Smooth muscle cell (in vitro differentiated cells): ENCODE results near the gene SEC14L1. TPM values are rescaled to one million over a fixed set of nuclear protein-coding genes. Genes with fewer than 3 reads are reported as not detected.

Experiments
- DNase-seq: peaks from one replicate; lab custom pipeline; 2025; ENCODE audit not compliant: unreplicated experiment; lab: John Stamatoyannopoulos, UW
- H2AFZ ChIP-seq: fragments of 200-600 bp; sonication (generic); 2 replicates; pipeline ENCODE4 v1.6.0; 2016; ENCODE audit warnings: antibody characterized with exemption, low read depth, mild to moderate bottlenecking
- H3F3A ChIP-seq: fragments of 200-600 bp; sonication (generic); 2 replicates; pipeline ENCODE4 v1.6.0; 2017; ENCODE audit warnings: antibody characterized with exemption, low read depth
- H3K27ac ChIP-seq: fragments of 200-600 bp; sonication (generic); 2 replicates; pipeline ENCODE4 v1.5.1; 2016; ENCODE audit warnings: low read depth, mild to moderate bottlenecking
- H3K27me3 ChIP-seq: fragments of 200-600 bp; sonication (generic); 2 replicates; pipeline ENCODE4 v1.6.1; 2016; ENCODE audit warnings: low read depth, mild to moderate bottlenecking
- H3K36me3 ChIP-seq: fragments of 200-600 bp; sonication (generic); 2 replicates; pipeline ENCODE4 v1.5.1; 2016; ENCODE audit warnings: low read depth
- H3K4me1 ChIP-seq: fragments of 200-600 bp; sonication (generic); 2 replicates; pipeline ENCODE4 v1.5.1; 2016; ENCODE audit warnings: low read depth
- H3K4me2 ChIP-seq: fragments of 200-600 bp; sonication (generic); 2 replicates; pipeline ENCODE4 v1.6.0; 2016; ENCODE audit warnings: mild to moderate bottlenecking
- H3K4me3 ChIP-seq: fragments of 200-600 bp; sonication (generic); 2 replicates; pipeline ENCODE4 v1.5.1; 2016; ENCODE audit warnings: mild to moderate bottlenecking
- H3K79me2 ChIP-seq: fragments of 200-600 bp; sonication (generic); 2 replicates; pipeline ENCODE4 v1.6.0; 2016; ENCODE audit warnings: low read depth, mild to moderate bottlenecking
- H3K9ac ChIP-seq: fragments of 200-600 bp; sonication (generic); 2 replicates; pipeline ENCODE4 v1.6.0; 2016; ENCODE audit warnings: low read depth
- H3K9me3 ChIP-seq: fragments of 200-600 bp; sonication (generic); replicated peaks from 2 replicates; pipeline ENCODE4 v1.5.1; 2016; ENCODE audit warnings: low read depth
- H4K20me1 ChIP-seq: fragments of 200-600 bp; sonication (generic); 2 replicates; pipeline ENCODE4 v1.6.0; 2016; ENCODE audit warnings: low read depth
- WGBS: methylation state at CpG from one replicate; pipeline ENCODE4 v1.1.7; 2016; ENCODE audit warnings: low lambda C conversion rate; 5-methylcytosine and 5-hydroxymethylcytosine counted together
- polyA plus RNA-seq: library from polyadenylated mRNA; unstranded; fragments of >200 nt; fragmentation: Nextera tagmentation; extraction: Ambion mirVana; gene quantifications from 2 replicates; pipeline ENCODE4 v1.2.1, GENCODE V29; 2016
- total RNA-seq: library from RNA; depleted of rRNA; stranded (reverse); fragments of >200 nt; gene quantifications from 2 replicates; pipeline ENCODE4 v1.2.3, GENCODE V29; 2014
- TF ChIP-seq, protein P1 (sequence below): fragments of 200-600 bp; sonication (generic); IDR thresholded peaks from 2 replicates; pipeline ENCODE4 v1.5.1; 2017; ENCODE audit warnings: borderline replicate concordance, mild to moderate bottlenecking, antibody characterized with exemption; ENCODE audit not compliant: insufficient read depth, poor library complexity, severe bottlenecking

Gene SEC14L1
- total and polyA plus RNA-seq, 2 experiments from 2014 or later, result 25.1 to 25.8 TPM

GRCh38 chr17:77145224-77145611 lies 4.4 kb downstream of the SEC14L1 start:
- 88% methylated on average over 3 of the region's 3 CpGs for WGBS
- Histone ChIP-seq H3K4me3 (no peak overlapping the region), H3F3A (peaks cover under 1% of the 10 kb centered on the region), H3K4me1 (peaks cover 7% of the 10 kb centered on the region), H4K20me1 (peaks cover 80% of the 10 kb centered on the region), H3K9me3 (no peaks in the 10 kb centered on the region), H3K36me3 (no peaks in the 10 kb centered on the region), H3K9ac (no peak overlapping the region), H2AFZ (no peak overlapping the region), H3K4me2 (no peak overlapping the region), H3K79me2 (peaks cover 68% of the 10 kb centered on the region), H3K27ac (peak overlapping the region; percentile 62), H3K27me3 (no peaks in the 10 kb centered on the region)
- no peak for DNase-seq
- TF ChIP-seq, protein P1, sequence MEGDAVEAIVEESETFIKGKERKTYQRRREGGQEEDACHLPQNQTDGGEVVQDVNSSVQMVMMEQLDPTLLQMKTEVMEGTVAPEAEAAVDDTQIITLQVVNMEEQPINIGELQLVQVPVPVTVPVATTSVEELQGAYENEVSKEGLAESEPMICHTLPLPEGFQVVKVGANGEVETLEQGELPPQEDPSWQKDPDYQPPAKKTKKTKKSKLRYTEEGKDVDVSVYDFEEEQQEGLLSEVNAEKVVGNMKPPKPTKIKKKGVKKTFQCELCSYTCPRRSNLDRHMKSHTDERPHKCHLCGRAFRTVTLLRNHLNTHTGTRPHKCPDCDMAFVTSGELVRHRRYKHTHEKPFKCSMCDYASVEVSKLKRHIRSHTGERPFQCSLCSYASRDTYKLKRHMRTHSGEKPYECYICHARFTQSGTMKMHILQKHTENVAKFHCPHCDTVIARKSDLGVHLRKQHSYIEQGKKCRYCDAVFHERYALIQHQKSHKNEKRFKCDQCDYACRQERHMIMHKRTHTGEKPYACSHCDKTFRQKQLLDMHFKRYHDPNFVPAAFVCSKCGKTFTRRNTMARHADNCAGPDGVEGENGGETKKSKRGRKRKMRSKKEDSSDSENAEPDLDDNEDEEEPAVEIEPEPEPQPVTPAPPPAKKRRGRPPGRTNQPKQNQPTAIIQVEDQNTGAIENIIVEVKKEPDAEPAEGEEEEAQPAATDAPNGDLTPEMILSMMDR, result no peak

DNA sequence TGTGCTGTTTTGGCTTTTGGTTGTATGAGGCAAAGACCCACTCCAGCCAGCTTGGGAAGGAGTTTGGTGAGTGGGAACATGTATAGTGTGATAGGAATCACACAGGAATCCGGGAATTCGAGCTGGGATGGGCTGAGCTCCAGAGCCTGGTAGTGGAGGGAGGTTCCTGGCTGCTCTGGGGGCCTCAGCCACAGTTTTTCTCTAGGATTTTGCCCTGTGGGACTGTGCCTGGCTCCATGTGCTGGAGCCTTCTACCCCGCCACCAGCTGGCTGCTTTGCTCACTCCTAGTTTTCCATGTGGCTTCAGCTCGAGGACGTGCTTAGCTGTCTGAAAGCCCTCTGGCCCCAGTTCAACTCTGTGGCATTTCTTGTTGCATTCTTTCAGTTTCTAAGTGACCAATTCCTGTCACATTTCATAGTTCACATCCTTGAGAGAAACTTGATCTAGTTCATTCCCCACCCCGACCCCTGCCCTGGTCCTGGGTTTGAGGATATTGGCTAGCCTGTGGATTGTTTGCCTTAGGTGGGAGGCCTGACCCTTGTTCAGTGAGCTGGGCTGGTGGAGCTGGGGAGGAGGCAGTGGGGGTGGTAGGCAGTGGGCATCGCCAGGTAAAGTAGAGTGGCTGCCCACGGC lies 5.0 kb downstream of the SEC14L1 start:
- no peaks in the 10 kb centered on the region for H3K36me3 ChIP-seq

DNA sequence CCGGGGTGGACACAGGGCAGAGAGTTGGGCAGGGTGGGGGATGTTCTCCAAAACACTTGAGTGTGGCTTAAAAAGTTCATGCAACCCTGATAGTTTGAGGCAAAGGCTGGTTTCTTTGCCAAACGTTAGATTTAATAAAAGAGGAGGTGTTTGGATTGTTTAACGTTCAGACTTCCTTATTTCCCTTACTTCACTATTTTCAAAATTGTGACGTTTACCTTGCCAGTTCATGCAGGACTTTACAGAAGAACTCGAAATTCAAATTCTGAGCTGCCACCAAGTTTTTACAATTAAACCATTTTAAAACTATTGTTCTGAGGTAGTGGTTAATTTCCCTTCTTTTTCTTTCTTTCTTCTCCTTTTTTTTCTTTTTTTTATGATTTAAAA lies 5.5 kb downstream of the SEC14L1 start:
- DNase-seq, result no peak
- no peaks in the 10 kb centered on the region for H3K9me3 ChIP-seq
- H2AFZ ChIP-seq, result no peak overlapping the region
- H3K4me3 ChIP-seq, result peak overlapping the region; percentile 2
- H3K36me3 ChIP-seq, result no peaks in the 10 kb centered on the region
- peaks cover 78% of the 10 kb centered on the region for H3K79me2 ChIP-seq
- no peak overlapping the region for H3K9ac ChIP-seq
- WGBS, result 79% methylated on average over 5 of the region's 5 CpGs
- peaks cover 89% of the 10 kb centered on the region for H4K20me1 ChIP-seq
- H3K4me2 ChIP-seq, result peak overlapping the region; percentile 71
- TF ChIP-seq, protein P1, result no peak
- H3K4me1 ChIP-seq, result peaks cover 7% of the 10 kb centered on the region
- no peaks in the 10 kb centered on the region for H3K27me3 ChIP-seq
- H3K27ac ChIP-seq, result peak overlapping the region; percentile 62
- no peaks in the 10 kb centered on the region for H3F3A ChIP-seq

More for the DNA sequence above, 5.0 kb downstream of the SEC14L1 start:
- TF ChIP-seq, protein P1, result no peak
- H4K20me1 ChIP-seq, result peaks cover 84% of the 10 kb centered on the region
- H3K27ac ChIP-seq, result peak overlapping the region; percentile 62
- DNase-seq, result peak; percentile 10
- H3F3A ChIP-seq, result no peaks in the 10 kb centered on the region
- no peak overlapping the region for H3K4me3 ChIP-seq
- 32% methylated on average over 8 of the region's 8 CpGs for WGBS
- H2AFZ ChIP-seq, result no peak overlapping the region
- H3K4me1 ChIP-seq, result peaks cover 7% of the 10 kb centered on the region
- H3K27me3 ChIP-seq, result no peaks in the 10 kb centered on the region
- no peak overlapping the region for H3K9ac ChIP-seq
- H3K4me2 ChIP-seq, result peak overlapping the region; percentile 71
- no peaks in the 10 kb centered on the region for H3K9me3 ChIP-seq
- peaks cover 73% of the 10 kb centered on the region for H3K79me2 ChIP-seq

GRCh38 chr17:77146882-77147281 lies 6.1 kb downstream of the SEC14L1 start:
- Histone ChIP-seq H3F3A (no peaks in the 10 kb centered on the region), H3K4me2 (no peak overlapping the region), H3K79me2 (peaks cover 79% of the 10 kb centered on the region), H3K36me3 (no peaks in the 10 kb centered on the region), H3K27ac (no peak overlapping the region), H3K9me3 (no peaks in the 10 kb centered on the region), H4K20me1 (peaks cover 93% of the 10 kb centered on the region), H3K27me3 (no peaks in the 10 kb centered on the region), H2AFZ (no peak overlapping the region), H3K4me1 (peaks cover 7% of the 10 kb centered on the region), H3K4me3 (peak overlapping the region; percentile 2), H3K9ac (no peak overlapping the region)
- WGBS, result 83% methylated on average over 17 of the region's 17 CpGs
- DNase-seq, result no peak
- TF ChIP-seq, protein P1, result no peak
